ENCODE measurements around the gene PCDHB10.

GRCh38 chr5:141172381-141173204, 19.6 kb upstream of the PCDHB10 start, which contains the start of gene PCDHB7:
- TF ChIP-seq CTCF (IDR thresholded peaks at IDR 0.05) (peak in 1 of 4 experiments; percentile 23), POLR2A (IDR thresholded peaks at IDR 0.05) (no peak), EP300 (IDR thresholded peaks at IDR 0.05) (no peak), POLR2AphosphoS5 (IDR thresholded peaks at IDR 0.05) (no peak)
